Stomach (tissue), 9 donors: ENCODE measurements around the gene C2CD4D. TPM values are rescaled to one million over a fixed set of nuclear protein-coding genes. Genes with fewer than 3 reads are reported as not detected.

Source experiments
- DNase-seq, 2 donors: peaks; one replicate each; pipeline versions ENCODE4 v3.0.0 to v3.0.0-alpha.2; 2013 to 2019
- H3K27ac ChIP-seq, 5 donors: fragments of 200-600 bp in 4 of 5; sonication (generic) in 4 of 5; one replicate each; pipeline ENCODE4 v1.5.1; 2013 to 2019; ENCODE audit warnings: mild to moderate bottlenecking in 1 of 5, moderate library complexity in 1 of 5
- H3K27me3 ChIP-seq, 3 donors: fragments of 200-600 bp; sonication (generic); one replicate each; pipeline ENCODE4 v1.5.1; 2017 to 2019; ENCODE audit warnings: mixed run types in 1 of 3
- H3K36me3 ChIP-seq, 4 donors: fragments of 200-600 bp; sonication (generic); 1 replicate in 3 of 4; 2 replicates in 1 of 4; pipeline ENCODE4 v1.5.1; 2016 to 2019
- H3K4me1 ChIP-seq, 4 donors: fragments of 200-600 bp; sonication (generic); one replicate each; pipeline ENCODE4 v1.5.1; 2016 to 2019
- H3K4me3 ChIP-seq, 4 donors: fragments of 200-600 bp; sonication (generic) in 3 of 4; one replicate each; pipeline ENCODE4 v1.5.1; 2016 to 2019; ENCODE audit warnings: mild to moderate bottlenecking in 1 of 4
- H3K9me3 ChIP-seq, 4 donors: fragments of 200-600 bp; sonication (generic); one replicate each; pipeline ENCODE4 v1.5.1; 2016 to 2019
- CTCF ChIP-seq, 7 experiments: fragments of 450-650 bp in 4 of 7; fragments of 200-600 bp in 3 of 7; sonication (generic) in 3 of 7; IDR thresholded peaks; one replicate each; pipeline ENCODE4 v1.5.1; 2016 to 2019; ENCODE audit warnings: antibody characterized with exemption in 7 of 7, control low read depth in 2 of 7, mild to moderate bottlenecking in 1 of 7
- EP300 ChIP-seq: sonication (generic); formaldehyde crosslinking; IDR thresholded peaks from one replicate; pipeline ENCODE4 v1.6.1; 2017; ENCODE audit warnings: antibody characterized with exemption
- POLR2A ChIP-seq, 4 donors: fragments of 450-650 bp; IDR thresholded peaks; one replicate each; pipeline ENCODE4 v1.6.1; 2016; ENCODE audit warnings: antibody characterized with exemption in 4 of 4, control low read depth in 2 of 4, mild to moderate bottlenecking in 1 of 4, moderate library complexity in 1 of 4
- POLR2AphosphoS5 ChIP-seq, 3 donors: sonication (generic); formaldehyde crosslinking; IDR thresholded peaks; one replicate each; pipeline ENCODE4 v1.6.1; 2016; ENCODE audit warnings: antibody characterized with exemption in 3 of 3
- WGBS, 5 donors: extraction: QIAGEN DNeasy Blood & Tissue Kit in 3 of 5; methylation state at CpG; one replicate each; pipeline versions ENCODE4 v1.1.5 to v1.1.7; 2013 to 2018; 5-methylcytosine and 5-hydroxymethylcytosine counted together
- intact Hi-C: fragments of 100-400 bp; cut with DNase I; formaldehyde crosslinking; loops from one replicate; pipeline ENCODE4 v1.15.1; 2023; ENCODE audit warnings: low total_unique reads
- polyA plus RNA-seq, 3 donors: library from polyadenylated mRNA; stranded (reverse); fragments of 200-250 nt; gene quantifications; one replicate each; pipeline ENCODE4 v1.2.3, GENCODE V29; 2013
- total RNA-seq, 5 donors: library from RNA; depleted of rRNA; stranded (reverse); fragments of >200 nt; gene quantifications; one replicate each; pipeline versions ENCODE4 v1.1.0 to v1.2.3, GENCODE V29; 2014 to 2016
- donor health status: healthy with polysubstance abuse.
- donor health status: Bipolar disorder and iron deficiency.
- donor health status: healthy.

C2CD4D gene
- total and polyA plus RNA-seq, 8 donors, result 0.44 to 0.73 (median 0.58) TPM; not detected in 5

- Histone ChIP-seq H3K4me1 (peaks cover 22 to 63% (median 57%) of the 10 kb centered on the region in 4 donors), H3K9me3 (no peaks in the 10 kb centered on the region), H3K27ac (peak overlapping the region; percentile 22 to 87 (median 83)), H3K4me3 (peak overlapping the region in 1 of 4 donors; percentile 54), H3K36me3 (peaks cover 0 to 12% (median 2%) of the 10 kb centered on the region in 4 donors), H3K27me3 (peaks cover 0 to 37% (median 0%) of the 10 kb centered on the region in 3 donors)
- DNase-seq, result no peak
- 26 to 36% (median 28%) methylated on average over 4 of the region's 4 CpGs for WGBS, 5 donors
- intact Hi-C loops, result no loop called here
- TF ChIP-seq POLR2A (IDR thresholded peaks at IDR 0.05), result no peak
- TF ChIP-seq POLR2AphosphoS5 (IDR thresholded peaks at IDR 0.05), result no peak
- no peak for TF ChIP-seq EP300
- no peak for TF ChIP-seq CTCF (IDR thresholded peaks at IDR 0.05)
Measured at GRCh38 chr1:151829352-151830046, 10.1 kb downstream of the C2CD4D start.

DNA sequence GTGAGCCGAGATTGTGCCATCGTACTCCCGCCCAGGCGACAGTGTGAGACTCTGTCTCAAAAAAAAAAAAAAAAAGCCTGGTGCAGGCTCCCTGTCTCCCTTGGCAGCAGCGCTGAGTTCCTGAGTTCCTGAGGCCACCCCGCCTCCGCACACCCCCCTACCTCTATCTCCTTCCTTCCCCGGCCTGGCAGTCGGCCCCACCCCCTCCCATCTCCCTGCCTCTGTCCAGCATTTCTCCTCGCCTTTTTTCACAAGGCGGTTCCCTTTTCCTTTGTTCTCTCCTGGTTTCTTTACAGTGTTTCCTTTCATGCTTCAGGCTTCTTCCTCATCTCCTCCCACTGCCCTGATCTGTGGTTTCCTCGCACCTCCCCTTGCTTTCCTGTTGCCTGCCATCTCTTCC lies 10.7 kb downstream of the C2CD4D start:
- TF ChIP-seq POLR2A (IDR thresholded peaks at IDR 0.05) (no peak), POLR2AphosphoS5 (IDR thresholded peaks at IDR 0.05) (no peak), EP300 (no peak), CTCF (IDR thresholded peaks at IDR 0.05) (no peak)
- peak; percentile 73 to 83 for DNase-seq
- intact Hi-C loops, result no loop called here
- H3K4me3 ChIP-seq, result no peak overlapping the region
- peaks cover 0 to 35% (median 0%) of the 10 kb centered on the region in 3 donors for H3K27me3 ChIP-seq
- H3K4me1 ChIP-seq, result peaks cover 22 to 63% (median 57%) of the 10 kb centered on the region in 4 donors
- no peaks in the 10 kb centered on the region for H3K9me3 ChIP-seq
- peak overlapping the region; percentile 22 to 87 (median 83) for H3K27ac ChIP-seq
- H3K36me3 ChIP-seq, result peaks cover 0 to 12% (median 2%) of the 10 kb centered on the region in 4 donors
- WGBS, 5 donors, result 2 to 7% (median 6%) methylated on average over 12 of the region's 12 CpGs

- peaks cover 0 to 35% (median 0%) of the 10 kb centered on the region in 3 donors for H3K27me3 ChIP-seq
- H3K27ac ChIP-seq, result peak overlapping the region in 1 of 5 donors; percentile 10
- H3K4me1 ChIP-seq, result peaks cover 22 to 60% (median 47%) of the 10 kb centered on the region in 4 donors
- TF ChIP-seq POLR2A (IDR thresholded peaks at IDR 0.05) (no peak), POLR2AphosphoS5 (IDR thresholded peaks at IDR 0.05) (no peak), EP300 (no peak), CTCF (IDR thresholded peaks at IDR 0.05) (no peak)
- intact Hi-C loops, result no loop called here
- no peak overlapping the region for H3K4me3 ChIP-seq
- H3K36me3 ChIP-seq, result peaks cover 0 to 12% (median 2%) of the 10 kb centered on the region in 4 donors
- H3K9me3 ChIP-seq, result no peaks in the 10 kb centered on the region
- no peak for DNase-seq
- 56 to 77% (median 60%) methylated on average over 9 of the region's 9 CpGs for WGBS, 5 donors
Measured at GRCh38 chr1:151827853-151828252, 11.8 kb downstream of the C2CD4D start.

GRCh38 chr1:151825751-151826660 lies 13.6 kb downstream of the C2CD4D start:
- peak overlapping the region in 1 of 4 donors; percentile 6 for H3K4me3 ChIP-seq
- H3K27ac ChIP-seq, result no peak overlapping the region
- DNase-seq, result no peak
- no peaks in the 10 kb centered on the region for H3K9me3 ChIP-seq
- intact Hi-C loops, result no loop called here
- TF ChIP-seq EP300, result no peak
- TF ChIP-seq CTCF (IDR thresholded peaks at IDR 0.05), result no peak
- no peak for TF ChIP-seq POLR2A (IDR thresholded peaks at IDR 0.05)
- no peak for TF ChIP-seq POLR2AphosphoS5 (IDR thresholded peaks at IDR 0.05)
- peaks cover 0 to 28% (median 0%) of the 10 kb centered on the region in 3 donors for H3K27me3 ChIP-seq
- 52 to 68% (median 62%) methylated on average over 19 to 21 of the region's 21 CpGs for WGBS, 5 donors
- peaks cover 17 to 48% (median 38%) of the 10 kb centered on the region in 4 donors for H3K4me1 ChIP-seq
- H3K36me3 ChIP-seq, result peaks cover 0 to 12% (median 2%) of the 10 kb centered on the region in 4 donors
